ENCODE results near the gene ACCSL. TPM values are rescaled to one million over a fixed set of nuclear protein-coding genes. Genes with fewer than 3 reads are reported as not detected.
A peak's percentile ranks its signal among the peaks of the same experiment; 100 is the strongest.

The ACCSL gene
- total RNA-seq, 1 donor from 2014 or later: not detected

- no peak for DNase-seq (ENCODE audit: low read depth in 2 of 2)
These were observed 29.7 kb upstream of the ACCSL start for GRCh38 chr11:44018127-44018521.

- no peak for DNase-seq (ENCODE audit: low read depth in 2 of 2)
These were observed 29.0 kb upstream of the ACCSL start for GRCh38 chr11:44018829-44019228.

GRCh38 chr11:44024977-44025376, 22.8 kb upstream of the ACCSL start:
- no peak for DNase-seq (ENCODE audit: low read depth in 2 of 2)

GRCh38 chr11:44025727-44026126, 22.1 kb upstream of the ACCSL start:
- DNase-seq (ENCODE audit: low read depth in 2 of 2): no peak

- DNase-seq (ENCODE audit: low read depth in 2 of 2): no peak
These were observed 19.4 kb upstream of the ACCSL start for GRCh38 chr11:44028401-44028800.

- DNase-seq (ENCODE audit: low read depth in 2 of 2): no peak
These were observed 18.8 kb upstream of the ACCSL start for GRCh38 chr11:44028816-44029506.

- no peak for DNase-seq (ENCODE audit: low read depth in 2 of 2)
These were observed 18.3 kb upstream of the ACCSL start for GRCh38 chr11:44029507-44029845.

GRCh38 chr11:44029977-44030911, 17.5 kb upstream of the ACCSL start:
- DNase-seq (ENCODE audit: low read depth in 2 of 2): no peak

- no peak for DNase-seq (ENCODE audit: low read depth in 2 of 2)
These were observed 16.8 kb upstream of the ACCSL start for GRCh38 chr11:44030996-44031395.

- DNase-seq (ENCODE audit: low read depth in 2 of 2): no peak
These were observed 16.2 kb upstream of the ACCSL start for GRCh38 chr11:44031549-44031948.

GRCh38 chr11:44032299-44033085, 15.3 kb upstream of the ACCSL start:
- no peak for DNase-seq (ENCODE audit: low read depth in 2 of 2)

GRCh38 chr11:44033411-44033850, 14.3 kb upstream of the ACCSL start:
- DNase-seq (ENCODE audit: low read depth in 2 of 2): no peak

GRCh38 chr11:44033856-44034255, 13.9 kb upstream of the ACCSL start:
- no peak for DNase-seq (ENCODE audit: low read depth in 2 of 2)

GRCh38 chr11:44034639-44035038, 13.1 kb upstream of the ACCSL start:
- no peak for DNase-seq (ENCODE audit: low read depth in 2 of 2)

- peak; percentile 54 to 72 for DNase-seq (ENCODE audit: low read depth in 2 of 2)
These were observed 10.7 kb upstream of the ACCSL start for GRCh38 chr11:44036811-44037657.

- DNase-seq (ENCODE audit: low read depth in 2 of 2): no peak
These were observed 10.2 kb upstream of the ACCSL start for GRCh38 chr11:44037658-44037998.

GRCh38 chr11:44043157-44043556, 4.6 kb upstream of the ACCSL start:
- no peak for DNase-seq (ENCODE audit: low read depth in 2 of 2)

- no peak for DNase-seq (ENCODE audit: low read depth in 2 of 2)
These were observed 1.6 kb upstream of the ACCSL start for GRCh38 chr11:44046182-44046581.

- no peak for DNase-seq (ENCODE audit: low read depth in 2 of 2)
These were observed 483 bp upstream of the ACCSL start for GRCh38 chr11:44047298-44047697.

GRCh38 chr11:44049832-44050231, 2.1 kb downstream of the ACCSL start:
- DNase-seq (ENCODE audit: low read depth in 2 of 2): no peak

GRCh38 chr11:44051171-44051570, 3.4 kb downstream of the ACCSL start:
- DNase-seq (ENCODE audit: low read depth in 2 of 2): no peak

All from dermis microvascular lymphatic vessel endothelial cell (primary cell).